Panc1 (cell line): Measurements from ENCODE around the gene RAB40B.

Source experiments
- REST ChIP-seq, 2 experiments: IDR thresholded peaks; 2 replicates each; pipeline ENCODE4 v1.6.1; 2011 to 2012; ENCODE audit warnings: low read depth in 2 of 2, control low read depth in 1 of 2, low read length in 1 of 2, mild to moderate bottlenecking in 1 of 2, moderate library complexity in 1 of 2; ENCODE audit not compliant: insufficient read depth in 1 of 2
- TF ChIP-seq, protein P1 (sequence below): fragments of 450-650 bp; IDR thresholded peaks from 2 replicates; pipeline ENCODE4 v1.5.1; 2017; ENCODE audit warnings: mild to moderate bottlenecking

DNA sequence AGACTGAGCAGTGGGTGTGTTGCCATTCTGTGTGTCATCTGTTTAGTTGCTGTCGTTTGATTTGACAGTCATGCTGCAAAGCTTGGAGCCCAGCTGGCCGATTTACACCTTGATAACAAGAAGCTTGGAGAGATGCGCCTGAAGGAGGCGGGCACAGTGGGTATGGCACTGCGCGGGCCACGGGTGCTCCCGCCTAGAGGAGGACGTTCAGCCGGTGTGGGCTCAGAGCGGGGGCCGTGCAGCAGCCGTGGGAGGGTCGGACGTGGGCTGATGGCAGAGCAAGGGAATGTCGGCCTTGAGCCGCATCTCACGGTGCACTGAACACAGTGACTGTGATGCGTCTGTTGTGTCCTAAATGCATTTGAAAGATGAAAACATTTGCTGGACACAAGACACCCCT is 21.7 kb upstream of the RAB40B start:
- TF ChIP-seq, protein P1, sequence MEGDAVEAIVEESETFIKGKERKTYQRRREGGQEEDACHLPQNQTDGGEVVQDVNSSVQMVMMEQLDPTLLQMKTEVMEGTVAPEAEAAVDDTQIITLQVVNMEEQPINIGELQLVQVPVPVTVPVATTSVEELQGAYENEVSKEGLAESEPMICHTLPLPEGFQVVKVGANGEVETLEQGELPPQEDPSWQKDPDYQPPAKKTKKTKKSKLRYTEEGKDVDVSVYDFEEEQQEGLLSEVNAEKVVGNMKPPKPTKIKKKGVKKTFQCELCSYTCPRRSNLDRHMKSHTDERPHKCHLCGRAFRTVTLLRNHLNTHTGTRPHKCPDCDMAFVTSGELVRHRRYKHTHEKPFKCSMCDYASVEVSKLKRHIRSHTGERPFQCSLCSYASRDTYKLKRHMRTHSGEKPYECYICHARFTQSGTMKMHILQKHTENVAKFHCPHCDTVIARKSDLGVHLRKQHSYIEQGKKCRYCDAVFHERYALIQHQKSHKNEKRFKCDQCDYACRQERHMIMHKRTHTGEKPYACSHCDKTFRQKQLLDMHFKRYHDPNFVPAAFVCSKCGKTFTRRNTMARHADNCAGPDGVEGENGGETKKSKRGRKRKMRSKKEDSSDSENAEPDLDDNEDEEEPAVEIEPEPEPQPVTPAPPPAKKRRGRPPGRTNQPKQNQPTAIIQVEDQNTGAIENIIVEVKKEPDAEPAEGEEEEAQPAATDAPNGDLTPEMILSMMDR, result no peak
- TF ChIP-seq REST (IDR thresholded peaks at IDR 0.05; ENCODE audit: insufficient read depth in 1 of 2, low read depth in 2 of 2, low read length in 1 of 2), result no peak
